Stimulated activated naive CD4-positive, alpha-beta T cell (primary cell): ENCODE measurements around the gene STAC2.
A peak's percentile ranks its signal among the peaks of the same experiment; 100 is the strongest.
"Not testable (repeated sequence)": the region's sequence is repeated elsewhere in the genome, so short reads cannot be mapped to it uniquely, and the experiment has no call there.

Experiments used
- DNase-seq, 6 experiments: peaks; one replicate each; lab custom pipeline; 2025; lab: John Stamatoyannopoulos, UW

STAC2 gene

DNA sequence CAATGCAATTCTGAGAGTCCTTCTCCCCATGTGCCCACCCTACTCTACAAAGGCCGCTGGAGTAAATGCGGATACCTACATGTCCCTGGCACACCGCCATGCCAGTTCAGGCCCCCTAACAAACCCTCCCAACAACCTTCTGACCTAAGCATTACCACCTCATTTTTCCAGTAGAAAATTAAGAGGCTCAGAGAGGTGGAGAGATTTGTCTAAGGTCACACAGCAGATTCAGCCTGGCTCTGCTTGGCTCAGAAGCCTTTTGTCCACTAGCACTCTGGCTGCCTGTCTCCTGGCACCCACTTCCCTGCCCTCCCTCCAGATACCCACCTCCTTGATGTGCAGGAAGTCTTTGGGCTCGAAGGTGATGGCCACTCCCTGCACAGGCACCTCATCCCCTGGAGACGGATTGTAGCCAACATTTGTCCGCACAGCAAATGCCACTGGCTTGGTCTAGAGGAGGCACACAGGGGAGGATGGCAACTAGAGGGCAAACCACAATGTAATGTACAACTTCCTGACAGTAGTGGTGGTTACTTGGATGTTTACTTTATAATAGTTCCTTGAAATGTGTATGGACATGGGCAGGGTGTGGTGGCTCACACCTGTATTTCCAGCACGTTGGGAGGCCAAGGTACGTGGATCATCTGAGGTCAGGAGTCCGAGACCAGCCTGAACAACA is 38.5 kb downstream of the STAC2 start:
- no peak for DNase-seq

DNA sequence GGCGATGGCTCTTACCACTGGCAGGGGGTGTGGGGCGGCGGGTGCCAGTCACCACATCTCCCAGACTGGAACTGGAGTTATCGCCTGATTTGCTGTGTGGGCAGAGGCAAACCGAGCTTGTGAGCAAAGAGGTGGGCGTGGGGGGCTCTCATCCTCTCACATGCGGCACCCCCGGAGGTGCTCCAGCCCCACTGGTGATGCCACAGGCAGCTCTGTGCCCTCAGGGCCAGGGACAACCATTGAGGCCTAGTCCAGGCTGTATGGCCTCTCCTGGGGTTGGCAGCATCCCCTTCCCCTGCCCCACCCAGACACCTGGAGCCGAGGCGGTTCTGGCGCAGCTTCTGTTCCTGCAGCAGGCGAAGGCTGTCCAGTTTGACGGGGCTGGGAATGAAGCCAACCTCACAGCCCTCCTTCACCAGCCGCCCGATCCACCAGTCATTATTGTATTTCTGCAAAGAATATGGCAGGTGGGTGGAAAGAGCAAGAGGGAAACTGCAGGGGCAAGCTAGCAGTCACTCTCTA is 39.2 kb downstream of the STAC2 start:
- no peak for DNase-seq

GRCh38 chr17:39183720-39184119 is 42.0 kb downstream of the STAC2 start:
- DNase-seq = no peak

- DNase-seq = no peak
These were observed 42.7 kb downstream of the STAC2 start for GRCh38 chr17:39183045-39183444.

GRCh38 chr17:39181303-39181702 is 44.4 kb downstream of the STAC2 start:
- DNase-seq = no peak

DNA sequence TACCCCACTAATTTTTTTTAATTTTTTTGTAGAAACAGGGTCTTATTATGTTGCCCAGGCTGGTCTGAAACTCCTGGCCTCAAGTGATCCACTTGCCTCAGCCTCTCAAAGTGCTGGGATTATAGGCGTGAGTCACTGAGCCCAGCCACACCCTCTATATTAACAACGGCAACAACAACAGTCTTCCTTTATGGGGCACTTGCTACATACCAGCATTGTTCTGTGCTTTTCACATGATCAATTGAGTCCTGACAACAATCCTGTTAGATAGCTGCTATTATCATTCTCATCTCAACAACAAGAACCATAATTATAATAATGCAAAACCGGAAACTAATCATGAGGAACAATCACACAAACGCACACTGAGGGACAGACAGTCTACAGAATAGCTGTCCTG is 47.2 kb downstream of the STAC2 start:
- no peak for DNase-seq

DNA sequence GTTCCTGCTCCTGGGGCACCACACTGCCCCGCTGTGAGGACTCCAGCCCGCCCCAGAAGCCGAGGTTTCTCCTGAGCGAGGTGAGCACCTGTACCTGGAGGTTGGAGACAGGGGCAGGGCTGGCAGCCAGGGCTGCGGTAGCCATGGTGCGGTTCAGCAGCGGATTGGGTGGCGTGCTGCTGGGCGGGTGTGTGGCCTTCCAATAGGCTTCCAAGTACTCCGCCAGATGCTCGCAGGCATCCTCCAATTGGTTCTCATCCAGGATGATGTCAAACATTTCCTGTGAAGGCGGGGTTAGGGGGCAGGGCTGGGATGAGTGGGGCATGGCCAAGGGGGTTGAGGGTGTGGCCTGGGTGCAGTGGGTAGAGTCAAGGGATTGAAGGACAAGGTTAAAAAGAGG is 48.5 kb downstream of the STAC2 start:
- no peak for DNase-seq

GRCh38 chr17:39175695-39176093 is 50.1 kb downstream of the STAC2 start:
- DNase-seq = no peak

DNA sequence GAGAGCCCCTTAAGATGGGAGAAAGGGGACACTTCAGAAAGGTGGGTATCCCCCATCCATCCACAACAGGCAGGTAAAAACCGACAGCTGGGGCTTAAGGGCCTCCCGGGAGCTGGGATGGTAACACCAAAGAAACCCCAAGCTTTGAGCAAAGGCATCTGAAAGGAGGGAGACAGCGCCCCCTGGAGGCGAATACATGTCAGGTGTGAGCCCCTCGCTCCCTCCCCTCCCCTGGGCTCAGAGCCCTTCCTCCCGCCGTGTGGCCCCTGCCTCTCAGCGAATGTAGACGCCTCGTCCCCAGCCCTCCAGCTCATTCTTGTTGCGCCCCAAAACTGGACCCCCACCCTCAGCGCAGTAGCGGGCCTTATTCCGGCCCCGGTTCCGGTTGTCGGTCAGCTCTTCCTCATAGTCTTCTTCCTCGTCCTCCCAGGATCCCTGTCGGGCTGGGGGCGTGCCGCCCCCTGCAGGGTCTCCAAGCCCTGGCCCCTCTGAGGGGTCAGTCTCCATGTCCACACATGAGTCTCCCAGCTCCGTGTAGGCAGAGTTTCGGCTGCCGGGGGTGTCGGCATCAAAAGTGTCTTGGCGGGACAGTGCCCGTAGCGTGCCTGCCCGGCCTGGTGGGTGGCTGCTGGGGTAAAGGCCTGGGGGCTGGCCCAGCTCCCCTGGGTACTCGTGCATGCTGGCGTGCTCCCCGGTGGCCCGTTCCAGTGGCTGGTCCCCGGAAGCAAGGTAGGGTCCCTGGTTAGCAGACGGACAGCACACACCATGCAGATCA is 50.6 kb downstream of the STAC2 start:
- peak; percentile 51 to 79 (median 75) for DNase-seq

DNA sequence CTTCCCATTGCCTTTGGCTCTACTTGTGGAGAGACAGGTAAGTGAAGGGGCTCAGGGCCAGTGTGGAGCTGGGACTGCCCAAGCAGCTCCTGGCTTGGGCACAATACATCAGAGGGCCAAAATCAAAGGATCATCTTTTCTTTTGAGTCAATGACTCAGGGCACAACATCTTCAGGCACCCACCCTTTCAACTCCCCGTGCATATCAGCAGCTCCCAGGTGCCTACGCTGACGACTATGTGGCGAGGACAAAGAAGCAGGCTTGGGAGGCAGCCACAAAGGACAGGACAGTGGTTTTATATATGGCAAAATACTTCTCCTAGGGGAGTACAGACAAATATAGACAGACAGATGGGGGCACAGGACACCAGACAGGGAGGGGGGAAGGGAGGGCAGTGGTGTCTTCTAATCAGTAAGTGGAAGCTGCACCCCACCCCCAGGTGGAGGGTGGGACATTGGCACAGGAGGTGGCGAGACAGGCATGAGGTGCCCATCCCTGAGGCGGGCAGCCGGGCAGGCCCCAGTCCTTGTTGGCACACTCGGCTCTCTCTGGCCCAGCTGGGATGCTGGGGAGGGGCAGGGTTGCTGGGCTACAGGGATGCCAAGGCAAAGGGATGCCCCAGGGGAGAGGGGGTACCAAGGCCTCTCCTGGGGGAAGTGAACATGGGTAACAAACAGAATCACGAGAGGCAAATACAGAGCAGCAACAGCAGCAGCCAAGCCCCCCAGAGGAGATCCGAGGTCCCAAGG is 52.0 kb downstream of the STAC2 start:
- no peak for DNase-seq

GRCh38 chr17:39173080-39173479 is 52.7 kb downstream of the STAC2 start:
- no peak for DNase-seq

GRCh38 chr17:39171933-39172332 is 53.8 kb downstream of the STAC2 start:
- no peak for DNase-seq

GRCh38 chr17:39170558-39170957 is 55.2 kb downstream of the STAC2 start:
- no peak for DNase-seq

GRCh38 chr17:39170109-39170508 is 55.6 kb downstream of the STAC2 start:
- DNase-seq = no peak

- DNase-seq = no peak
These were observed 56.2 kb downstream of the STAC2 start for GRCh38 chr17:39169518-39169917.

GRCh38 chr17:39169101-39169500 is 56.6 kb downstream of the STAC2 start:
- no peak for DNase-seq

DNA sequence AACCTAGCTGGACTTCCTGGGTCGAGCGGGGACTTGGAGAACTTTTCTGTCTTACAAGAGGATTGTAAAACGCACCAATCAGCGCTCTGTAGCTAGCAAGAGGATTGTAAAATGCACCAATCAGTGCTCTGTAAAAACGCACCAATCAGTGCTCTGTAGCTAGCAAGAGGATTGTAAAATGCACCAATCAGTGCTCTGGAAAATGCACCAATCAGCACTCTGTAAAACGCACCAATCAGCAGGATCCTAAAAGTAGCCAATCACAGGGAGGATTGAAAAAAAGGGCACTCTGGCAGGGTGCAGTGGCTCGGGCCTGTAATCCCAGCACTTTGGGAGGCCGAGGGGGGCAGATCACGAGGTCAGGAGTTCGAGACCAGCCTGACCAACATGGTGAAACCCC is 57.2 kb downstream of the STAC2 start:
- DNase-seq = not testable (repeated sequence)

DNA sequence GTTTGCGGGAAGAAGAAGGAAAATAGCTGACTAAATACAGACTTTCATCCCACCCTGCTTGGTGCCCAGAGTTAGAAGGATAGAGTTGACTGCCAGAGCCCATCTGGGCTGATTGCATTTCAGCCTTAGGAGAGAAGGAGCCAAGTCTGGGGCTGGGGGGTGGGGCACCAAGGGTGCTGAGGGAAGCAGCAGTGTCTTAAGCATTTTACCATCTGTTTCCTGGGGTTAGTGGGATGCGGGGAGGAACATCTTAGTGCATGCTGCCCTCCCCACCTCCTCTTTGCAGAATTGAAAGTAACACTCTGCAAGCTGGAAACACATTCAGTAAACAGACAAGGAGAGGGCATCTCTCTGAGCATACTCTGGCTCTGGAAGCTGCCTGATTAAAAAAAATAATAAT is 58.3 kb downstream of the STAC2 start:
- DNase-seq = no peak

DNA sequence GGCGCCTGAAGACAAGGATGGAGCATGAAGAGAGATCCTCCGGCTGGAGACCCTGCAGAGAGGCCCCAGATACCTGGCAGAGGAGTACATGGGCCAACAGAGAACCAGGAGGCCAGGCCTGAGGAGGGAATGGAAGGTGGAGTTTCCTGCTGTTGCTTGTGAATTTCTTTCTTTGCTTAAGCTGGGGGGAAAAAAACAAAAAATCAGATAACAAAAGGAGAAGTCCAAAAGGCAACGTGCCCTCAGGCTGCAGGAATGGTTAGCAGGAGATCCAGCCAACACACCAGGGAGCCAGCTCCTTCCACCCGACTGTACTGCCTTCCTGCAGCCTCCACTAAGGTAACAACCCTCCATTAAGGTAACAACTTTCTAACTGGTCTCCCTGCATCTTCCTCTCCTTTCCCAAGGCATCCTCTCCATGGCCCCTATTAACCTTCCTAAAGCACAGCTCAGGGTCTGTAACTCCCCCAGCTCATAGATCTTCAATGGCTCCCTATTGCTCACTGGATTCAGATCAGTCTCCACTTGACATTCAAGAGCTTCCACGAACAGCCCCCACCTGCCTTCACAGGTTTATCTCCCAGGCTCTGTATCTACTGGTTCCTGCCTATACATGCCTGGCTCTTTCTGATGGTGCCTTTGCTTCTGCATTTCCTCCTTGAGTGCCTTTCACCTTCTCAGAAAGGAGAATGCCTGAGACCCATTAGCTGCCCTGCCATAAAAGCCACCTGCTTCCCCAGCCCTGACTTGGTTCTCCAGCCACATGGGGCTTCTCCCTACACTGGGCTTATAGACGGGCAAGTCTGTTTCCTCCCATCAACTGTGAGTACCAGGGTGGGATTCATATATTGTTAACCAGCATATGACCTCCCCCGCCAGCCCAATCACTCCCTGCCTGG is 59.1 kb downstream of the STAC2 start:
- DNase-seq = no peak

DNA sequence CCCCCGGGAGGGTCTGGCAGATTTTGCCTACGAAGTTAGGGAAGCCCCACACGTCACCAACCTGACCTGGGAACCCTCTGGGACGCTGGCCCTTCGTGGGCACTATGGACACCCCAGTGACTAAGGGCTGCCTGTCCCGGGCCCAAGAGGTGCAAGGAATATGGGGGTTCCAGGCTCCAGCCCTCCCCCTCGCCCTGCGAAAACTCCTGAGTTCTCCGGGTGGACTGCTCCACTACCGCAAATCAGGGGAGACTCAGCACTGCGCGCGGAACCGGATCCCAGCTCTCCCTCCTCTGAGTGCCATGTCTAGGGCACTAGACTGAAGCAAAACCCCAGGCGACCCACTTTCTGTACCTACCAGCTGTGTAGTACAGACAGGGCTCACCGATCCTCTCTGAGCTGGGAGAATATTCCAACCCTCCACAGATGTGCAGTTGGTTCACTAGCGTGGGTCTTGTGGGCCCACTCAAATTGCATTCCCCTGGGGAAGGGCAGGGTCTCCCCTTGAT is 59.9 kb downstream of the STAC2 start, which contains the start of gene ARL5C:
Gene ARL5C (minus strand): TSS at position 321 of the 509 bp plus-strand sequence. CDS start 401 bp downstream, outside the sequence.
- no peak for DNase-seq

DNA sequence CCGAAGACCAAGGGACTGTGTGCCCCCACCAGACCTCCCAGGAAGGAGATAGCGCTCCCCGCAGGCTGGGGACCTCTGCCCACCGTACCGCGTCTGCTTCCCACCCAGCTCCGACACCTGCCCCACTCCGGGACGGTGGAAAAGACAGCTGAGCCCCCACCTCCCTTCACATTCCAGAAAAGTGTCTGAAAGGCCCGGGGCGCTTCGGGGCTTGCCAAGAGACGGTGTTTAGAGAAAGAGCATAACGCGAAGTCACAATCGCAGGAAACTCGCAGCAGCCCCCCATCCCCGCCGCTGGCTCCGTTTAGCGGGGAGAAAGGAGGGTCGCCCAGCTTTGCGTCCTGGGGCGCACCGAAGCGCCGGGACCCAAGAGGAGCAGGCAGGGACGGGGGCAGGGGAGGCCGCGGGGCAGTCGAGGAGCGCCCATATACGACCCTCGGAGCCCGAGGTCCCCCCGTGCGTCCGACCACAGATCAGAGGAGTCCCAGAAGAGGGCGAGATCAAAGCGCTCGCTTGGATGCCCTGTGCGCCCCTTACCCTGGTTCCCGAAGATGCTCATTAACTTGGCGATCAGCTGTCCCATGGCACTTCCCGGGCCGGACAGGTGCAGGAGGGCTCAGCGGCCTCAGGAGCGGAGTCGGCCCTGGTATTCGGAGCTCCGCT is 60.4 kb downstream of the STAC2 start:
- peak in 1 of 6 experiments; percentile 52 for DNase-seq
